Right cardiac atrium (tissue), 5 donors: Measurements from ENCODE around the gene NOTCH3. TPM values are rescaled to one million over a fixed set of nuclear protein-coding genes. Genes with fewer than 3 reads are reported as not detected.

Source experiments
- ATAC-seq, 2 donors: fragments of 200-7000 bp; cut with Tn5 transposase; one replicate each; pipeline versions ENCODE4 v1.8.0 to v1.9.1; 2020; ENCODE audit warnings: moderate library complexity in 2 of 2, mild to moderate bottlenecking in 1 of 2
- DNase-seq, 3 donors: peaks; one replicate each; pipeline ENCODE4 v3.0.0-alpha.2; 2020
- H3K27ac ChIP-seq: one replicate; pipeline ENCODE4 v1.5.1; 2013; ENCODE audit warnings: mild to moderate bottlenecking, low read length, control low read depth, moderate library complexity
- H3K27me3 ChIP-seq: one replicate; pipeline ENCODE4 v1.6.1; 2013; ENCODE audit not compliant: control insufficient read depth, insufficient read depth
- H3K4me1 ChIP-seq: one replicate; pipeline ENCODE4 v1.6.1; 2013; ENCODE audit warnings: low read length; ENCODE audit not compliant: control insufficient read depth, insufficient read depth
- H3K4me3 ChIP-seq: one replicate; pipeline ENCODE4 v1.5.1; 2013; ENCODE audit warnings: low read length, control low read depth
- H3K9me3 ChIP-seq: one replicate; pipeline ENCODE4 v1.6.1; 2013; ENCODE audit warnings: low read length; ENCODE audit not compliant: control insufficient read depth
- WGBS: extraction: QIAGEN DNeasy Blood & Tissue Kit; methylation state at CpG from one replicate; pipeline ENCODE4 v1.1.7; 2013; 5-methylcytosine and 5-hydroxymethylcytosine counted together
- intact Hi-C, 4 donors: fragments of 100-400 bp; cut with DNase I; formaldehyde crosslinking; loops; one replicate each; pipeline versions ENCODE4 v1.11.0 to v1.14.0; 2022 to 2023
- polyA plus RNA-seq: library from polyadenylated mRNA; stranded (reverse); fragments of 200-250 nt; gene quantifications from one replicate; pipeline ENCODE4 v1.2.3, GENCODE V29; 2013
- total RNA-seq, 4 donors: library from RNA; stranded (reverse); fragmentation: NEBNext Ultra II Directional; extraction: Animal tissue kit (Norgen Biotek cat#: 25700); gene quantifications; one replicate each; pipeline ENCODE4 v1.2.1, GENCODE V29; 2021
- donor health status: healthy with polysubstance abuse.
- donor health status: DM: no; HTN: yes; CAD: no.
- donor health status: DM: no; HTN: no; CAD: no.
- donor health status: DM: no; HTN: yes; CAD: no; lungs with severe emphysema.
- donor health status: DM: yes; HTN: yes; CAD: no.

Gene NOTCH3
- total and polyA plus RNA-seq, 5 donors = 10.9 to 22.1 (median 15.1) TPM

DNA sequence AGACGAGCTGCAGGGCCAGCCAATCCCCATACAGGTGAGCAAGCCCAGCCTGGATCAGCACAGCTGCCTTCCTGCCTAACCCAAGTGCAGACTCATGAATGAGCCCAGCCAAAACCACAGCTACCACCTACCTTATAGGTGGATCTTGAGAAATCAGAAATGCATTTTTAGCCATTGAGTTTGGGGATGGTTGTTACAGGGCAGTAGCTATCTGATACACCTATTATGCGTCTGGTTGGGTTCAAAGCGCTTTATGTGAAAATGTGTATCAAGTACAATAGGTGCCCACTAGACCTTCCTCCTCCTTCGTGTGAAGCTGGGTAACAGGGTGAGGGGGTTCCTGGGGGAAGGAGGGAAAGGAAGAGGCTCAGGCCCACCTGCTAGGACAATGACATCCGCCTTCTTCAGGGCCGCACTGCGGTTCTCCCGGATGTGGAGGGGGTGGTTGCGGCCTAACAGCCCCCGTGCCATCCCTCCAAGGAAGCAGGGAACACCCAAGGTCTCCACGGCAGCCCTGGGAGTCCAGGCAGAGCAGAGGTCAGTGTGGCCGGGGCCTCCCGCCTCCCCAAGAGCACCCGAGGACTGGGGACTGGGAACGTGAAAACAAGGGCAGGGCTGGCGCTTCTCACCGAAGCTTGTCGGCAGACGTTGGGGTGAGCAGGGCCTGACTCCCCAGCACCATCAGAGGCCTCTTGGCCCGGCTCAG, 81.9 kb downstream of the NOTCH3 start:
- intact Hi-C loops = no loop called here
- no peak for DNase-seq
- no peak for ATAC-seq
- 97% methylated on average over 20 of the region's 20 CpGs for WGBS
- peaks cover 7% of the 10 kb centered on the region for H3K4me1 ChIP-seq
- H3K27me3 ChIP-seq = no peaks in the 10 kb centered on the region
- H3K27ac ChIP-seq = no peak overlapping the region
- no peak overlapping the region for H3K4me3 ChIP-seq
- no peaks in the 10 kb centered on the region for H3K9me3 ChIP-seq

DNA sequence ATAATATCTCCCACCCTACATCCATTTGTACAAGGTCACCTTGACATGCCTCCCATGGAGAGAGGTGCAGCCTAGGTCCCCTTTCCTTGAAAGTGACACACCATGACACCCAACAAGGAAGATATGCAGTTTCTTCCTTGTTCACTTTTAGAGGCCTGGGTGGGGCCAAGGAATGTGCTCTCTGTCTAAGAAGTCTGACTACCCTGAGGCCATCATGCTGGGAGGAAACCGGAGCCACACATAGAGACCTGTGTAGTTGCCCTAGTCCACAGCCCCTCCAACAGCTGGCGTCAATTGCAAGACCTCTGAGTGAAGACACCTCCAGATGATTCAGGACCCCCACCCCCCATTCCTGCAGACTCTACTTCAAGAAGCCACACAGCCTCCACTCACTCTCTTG, 82.5 kb downstream of the NOTCH3 start:
- WGBS = 93% methylated on average over 2 of the region's 2 CpGs
- Histone ChIP-seq H3K4me3 (no peak overlapping the region), H3K4me1 (peaks cover 6% of the 10 kb centered on the region), H3K27ac (no peak overlapping the region), H3K9me3 (no peaks in the 10 kb centered on the region), H3K27me3 (no peaks in the 10 kb centered on the region)
- DNase-seq (no peak), ATAC-seq (no peak)
- intact Hi-C loops = no loop called here

DNA sequence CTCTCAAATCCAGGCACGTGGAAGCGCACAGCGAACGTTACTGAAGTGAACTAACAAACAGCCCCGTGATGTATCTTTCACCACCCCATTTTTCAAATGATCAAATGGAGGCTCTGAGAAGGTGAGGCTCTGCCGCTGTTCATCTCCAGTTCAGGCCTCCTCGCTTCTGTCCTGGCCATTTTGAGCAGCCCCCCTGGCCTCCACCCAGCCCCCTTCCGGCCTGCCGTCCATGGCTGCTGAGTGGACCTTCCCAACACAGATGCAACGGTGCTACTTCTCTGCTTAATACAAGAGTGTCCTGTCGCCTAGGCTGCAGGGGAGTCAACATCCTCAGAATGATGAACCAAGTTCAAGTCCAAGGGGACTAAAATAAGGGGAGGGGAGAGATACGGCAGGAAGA, 83.9 kb downstream of the NOTCH3 start:
- 75% methylated on average over 12 of the region's 12 CpGs for WGBS
- peaks cover 6% of the 10 kb centered on the region for H3K4me1 ChIP-seq
- DNase-seq = no peak
- no peak overlapping the region for H3K27ac ChIP-seq
- ATAC-seq = no peak
- H3K27me3 ChIP-seq = no peaks in the 10 kb centered on the region
- intact Hi-C loops = no loop called here
- no peak overlapping the region for H3K4me3 ChIP-seq
- no peaks in the 10 kb centered on the region for H3K9me3 ChIP-seq

DNA sequence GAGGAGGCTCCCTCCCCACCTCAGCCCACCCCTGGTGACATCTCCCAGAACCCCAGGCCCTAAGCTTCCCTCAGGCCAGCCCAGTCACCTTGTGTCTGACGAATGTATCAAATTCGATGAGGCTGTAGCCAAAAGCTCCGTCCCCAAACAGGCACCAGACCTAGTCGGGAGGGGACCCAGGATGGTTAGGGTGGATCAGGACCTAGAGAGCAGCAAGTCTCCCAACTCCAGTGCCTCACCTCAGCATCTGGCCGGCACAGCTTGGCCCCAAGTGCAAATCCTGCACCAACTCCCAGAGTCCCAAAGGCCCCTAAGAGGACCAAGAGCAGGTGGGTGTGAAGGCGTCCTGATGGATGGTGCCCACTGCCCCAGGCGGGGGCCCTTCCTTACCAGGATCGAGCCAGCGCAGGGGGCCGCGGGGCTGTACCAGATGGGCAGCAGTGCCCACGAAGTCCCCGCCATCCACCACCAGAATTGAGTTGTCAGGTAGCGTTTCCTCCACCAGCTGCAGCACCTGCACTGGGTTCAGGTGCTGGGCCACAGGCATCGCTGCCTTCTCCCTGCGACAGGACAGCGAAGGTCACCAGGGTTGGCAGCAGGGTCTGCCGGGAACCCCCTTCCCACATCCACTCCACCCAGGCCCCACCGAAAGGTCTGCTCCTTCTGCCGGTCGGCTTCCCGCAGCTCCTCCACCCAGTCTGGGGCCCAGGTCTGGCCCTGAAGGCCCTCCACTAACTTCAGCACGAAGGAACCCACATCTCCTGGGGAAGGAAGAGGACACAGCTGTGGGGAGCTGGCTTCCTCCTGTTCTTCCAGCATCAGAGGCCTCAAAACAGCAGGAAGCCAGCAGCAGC, 84.8 kb downstream of the NOTCH3 start:
- 69% methylated on average over 23 of the region's 23 CpGs for WGBS
- Histone ChIP-seq H3K4me1 (peaks cover 6% of the 10 kb centered on the region), H3K4me3 (no peak overlapping the region), H3K9me3 (no peaks in the 10 kb centered on the region), H3K27me3 (no peaks in the 10 kb centered on the region), H3K27ac (no peak overlapping the region)
- DNase-seq = no peak
- ATAC-seq = no peak
- intact Hi-C loops = no loop called here

DNA sequence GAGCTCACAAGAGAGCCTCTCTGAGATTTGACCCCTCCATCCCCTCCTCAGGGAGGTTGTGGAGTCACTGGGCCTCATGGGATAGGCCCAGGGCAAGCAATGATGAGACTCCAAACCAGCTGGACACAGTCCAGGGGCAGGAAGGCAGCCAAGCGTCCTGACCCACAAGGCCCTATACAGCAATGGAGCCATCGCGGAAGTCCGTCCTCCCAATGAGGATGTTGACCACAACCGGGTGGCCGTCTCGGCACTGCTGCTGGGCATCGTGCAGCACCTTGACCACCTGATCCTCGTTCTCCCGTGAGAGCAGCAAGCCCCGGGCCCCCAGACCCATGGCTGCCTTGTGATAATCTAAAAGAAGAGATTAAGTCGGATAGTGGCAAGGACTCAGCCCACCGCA, 85.7 kb downstream of the NOTCH3 start:
- Histone ChIP-seq H3K27ac (peak overlapping the region; percentile 8), H3K27me3 (no peaks in the 10 kb centered on the region), H3K4me1 (peaks cover 6% of the 10 kb centered on the region), H3K9me3 (no peaks in the 10 kb centered on the region), H3K4me3 (no peak overlapping the region)
- DNase-seq (peak; percentile 88 to 95 (median 95)), ATAC-seq (peak; percentile 71 to 77)
- intact Hi-C loops = no loop called here
- WGBS = 27% methylated on average over 13 of the region's 13 CpGs

DNA sequence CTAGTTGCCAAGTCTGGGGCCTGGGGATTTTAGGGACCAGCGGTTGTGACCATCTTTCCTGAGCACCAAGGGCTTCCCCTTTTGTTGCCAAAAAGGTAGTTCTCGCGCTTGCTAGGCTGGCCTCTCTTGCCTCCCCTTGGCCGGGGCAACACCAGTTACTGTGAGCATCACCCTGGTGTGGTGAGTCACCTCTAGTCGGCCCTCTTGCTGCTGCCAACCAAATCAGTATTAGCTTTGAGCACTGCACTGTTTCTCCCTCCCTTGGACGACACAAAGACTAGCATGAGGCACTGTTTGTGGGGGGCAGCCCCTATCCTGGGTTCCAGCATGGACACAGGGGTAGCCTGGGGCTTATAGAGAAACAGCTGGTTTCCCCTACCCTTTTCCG, 86.6 kb downstream of the NOTCH3 start:
- no peak overlapping the region for H3K27ac ChIP-seq
- H3K27me3 ChIP-seq = no peaks in the 10 kb centered on the region
- H3K9me3 ChIP-seq = no peaks in the 10 kb centered on the region
- intact Hi-C loops = no loop called here
- H3K4me1 ChIP-seq = peaks cover 6% of the 10 kb centered on the region
- no peak overlapping the region for H3K4me3 ChIP-seq
- DNase-seq = no peak
- 61% methylated on average over 7 of the region's 7 CpGs for WGBS
- ATAC-seq = peak in 1 of 2 donors; percentile 45

DNA sequence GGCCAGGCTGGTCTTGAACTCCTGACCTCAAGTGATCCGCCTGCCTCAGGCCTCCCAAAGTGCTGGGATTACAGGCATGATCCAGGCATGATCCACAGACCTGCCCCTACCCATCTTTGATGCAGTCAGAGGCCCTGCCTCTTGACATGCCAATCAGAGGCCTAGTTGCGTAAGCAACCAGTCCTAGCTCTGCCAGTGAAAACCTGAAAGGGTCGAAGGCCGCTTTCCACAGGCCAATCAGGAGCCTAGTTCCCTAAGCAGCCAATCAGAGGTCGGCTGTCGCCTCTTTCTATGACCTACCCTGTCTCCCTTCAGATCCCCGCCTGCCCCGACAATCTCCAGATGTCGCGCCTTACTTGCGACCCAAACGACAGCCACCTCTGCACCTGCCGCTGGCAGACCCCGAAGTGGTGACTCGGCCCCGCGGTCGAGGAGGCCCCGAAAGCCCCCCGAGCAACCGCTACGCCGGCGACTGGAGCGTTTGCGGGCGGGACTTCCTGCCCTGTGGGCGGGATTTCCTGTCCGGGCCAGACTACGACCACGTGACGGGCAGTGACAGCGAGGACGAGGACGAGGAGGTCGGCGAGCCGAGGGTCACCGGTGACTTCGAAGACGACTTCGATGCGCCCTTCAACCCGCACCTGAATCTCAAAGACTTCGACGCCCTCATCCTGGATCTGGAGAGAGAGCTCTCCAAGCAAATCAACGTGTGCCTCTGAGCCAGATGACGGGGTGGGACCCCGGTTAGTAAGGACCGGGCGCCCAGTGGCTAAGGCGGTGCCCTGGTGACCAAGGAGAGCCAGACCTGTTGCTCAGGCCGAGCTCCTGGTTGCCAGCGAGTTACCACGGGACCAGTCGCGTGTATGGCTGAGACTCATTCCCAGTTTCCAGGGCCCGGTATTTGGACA, 87.3 kb downstream of the NOTCH3 start:
- H3K4me1 ChIP-seq = peaks cover 6% of the 10 kb centered on the region
- H3K27ac ChIP-seq = no peak overlapping the region
- no peaks in the 10 kb centered on the region for H3K9me3 ChIP-seq
- DNase-seq = peak in 1 of 3 donors; percentile 69
- WGBS = 88% methylated on average over 58 of the region's 58 CpGs
- peak in 1 of 2 donors; percentile 1 for ATAC-seq
- no peaks in the 10 kb centered on the region for H3K27me3 ChIP-seq
- H3K4me3 ChIP-seq = no peak overlapping the region
- intact Hi-C loops = no loop called here

DNA sequence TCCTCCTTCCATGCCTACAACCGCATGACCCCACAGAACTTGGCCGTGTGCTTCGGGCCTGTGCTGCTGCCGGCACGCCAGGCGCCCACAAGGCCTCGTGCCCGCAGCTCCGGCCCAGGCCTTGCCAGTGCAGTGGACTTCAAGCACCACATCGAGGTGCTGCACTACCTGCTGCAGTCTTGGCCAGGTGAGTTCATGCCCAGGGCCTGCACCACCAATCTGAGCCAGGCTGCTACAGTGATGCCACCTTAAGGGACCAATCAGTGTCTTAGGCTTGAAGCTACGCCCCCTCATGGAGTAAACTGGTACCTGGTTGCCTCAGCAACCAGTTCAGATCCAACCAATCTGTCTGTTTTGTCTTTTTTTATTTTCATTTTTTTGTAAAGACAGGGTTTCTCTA, 88.4 kb downstream of the NOTCH3 start:
- DNase-seq (no peak), ATAC-seq (no peak)
- Histone ChIP-seq H3K9me3 (no peaks in the 10 kb centered on the region), H3K4me3 (no peak overlapping the region), H3K4me1 (peaks cover 6% of the 10 kb centered on the region), H3K27ac (no peak overlapping the region), H3K27me3 (no peaks in the 10 kb centered on the region)
- WGBS = 94% methylated on average over 11 of the region's 11 CpGs
- intact Hi-C loops = no loop called here

DNA sequence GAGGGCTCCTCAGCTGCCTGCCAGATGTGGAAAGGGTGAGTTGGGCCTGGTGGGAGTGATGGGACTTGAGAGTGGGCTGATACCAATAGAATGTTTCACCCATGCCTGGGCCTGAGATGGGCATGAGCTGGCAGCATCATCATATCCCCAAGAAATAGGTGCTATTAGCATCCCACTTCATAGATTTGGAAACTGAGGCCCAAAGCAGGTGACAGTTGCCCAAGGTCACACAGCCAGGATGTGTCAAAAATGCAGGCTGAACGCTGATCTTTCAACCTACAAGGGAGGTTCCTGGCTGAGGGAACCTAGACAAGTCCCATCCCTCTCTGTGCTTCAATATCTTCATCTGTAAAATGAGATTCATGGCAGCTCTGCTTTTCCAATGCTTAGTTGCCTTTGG, 89.0 kb downstream of the NOTCH3 start:
- WGBS = 96% methylated on average over 1 of the region's 1 CpG
- H3K4me1 ChIP-seq = peaks cover 6% of the 10 kb centered on the region
- intact Hi-C loops = no loop called here

DNA sequence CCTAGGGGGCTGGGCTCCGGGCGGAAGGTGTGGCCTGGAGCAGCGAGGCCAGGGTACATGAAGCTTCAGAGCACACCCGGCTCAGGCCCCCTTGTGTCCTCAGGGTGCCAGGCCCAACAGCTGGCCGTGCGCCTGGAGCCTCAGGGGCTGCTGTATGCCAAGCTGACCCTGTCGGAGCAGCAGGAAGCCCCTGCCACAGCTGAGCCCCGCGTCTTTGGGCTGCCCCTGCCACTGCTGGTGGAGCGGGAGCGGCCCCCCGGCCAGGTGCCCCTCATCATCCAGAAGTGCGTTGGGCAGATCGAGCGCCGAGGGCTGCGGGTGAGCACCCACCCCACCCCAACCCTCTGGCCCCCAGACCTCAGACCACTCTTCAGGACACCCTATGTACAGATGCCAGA, 90.4 kb downstream of the NOTCH3 start:
- H3K27ac ChIP-seq = no peak overlapping the region
- H3K4me1 ChIP-seq = peaks cover 5% of the 10 kb centered on the region
- no peaks in the 10 kb centered on the region for H3K27me3 ChIP-seq
- H3K9me3 ChIP-seq = no peaks in the 10 kb centered on the region
- 87% methylated on average over 17 of the region's 17 CpGs for WGBS
- ATAC-seq = no peak
- DNase-seq = peak in 1 of 3 donors; percentile 63
- intact Hi-C loops = no loop called here
- H3K4me3 ChIP-seq = no peak overlapping the region

More for the DNA sequence above, 89.0 kb downstream of the NOTCH3 start:
- no peak for ATAC-seq
- Histone ChIP-seq H3K27me3 (no peaks in the 10 kb centered on the region), H3K4me3 (no peak overlapping the region), H3K9me3 (no peaks in the 10 kb centered on the region), H3K27ac (no peak overlapping the region)
- DNase-seq = no peak
